Activated CD8-positive, alpha-beta T cell treated with anti-CD3 and anti-CD28 coated beads, Interleukin-2, amount 10 ng/mL, durations not matched to agents 7 days and 5 days (primary cell): ENCODE data around the gene ZNF304. TPM values are rescaled to one million over a fixed set of nuclear protein-coding genes. Genes with fewer than 3 reads are reported as not detected.

ENCODE experiments used
- ATAC-seq: fragments of 150-1000 bp; cut with Tn5 transposase; one replicate; pipeline ENCODE4 v1.10.0; 2021; ENCODE audit warnings: moderate library complexity
- CTCF ChIA-PET: fragments of 350-600 bp; sonication (Branson Sonifier 250); formaldehyde crosslinking; loops from one replicate; lab custom pipeline; 2021; ENCODE audit warnings: antibody characterized with exemption; lab: Charles Lee
- POLR2A ChIA-PET: fragments of 350-600 bp; sonication (Branson Sonifier 250); formaldehyde crosslinking; loops from one replicate; lab custom pipeline; 2021; ENCODE audit warnings: antibody characterized with exemption; lab: Charles Lee
- DNase-seq: peaks from one replicate; pipeline ENCODE4 v3.0.0-alpha.2; 2020
- H3K27ac Mint-ChIP-seq: one replicate; pipeline ENCODE4 v1.8.0; 2021; ENCODE audit warnings: mild to moderate bottlenecking, mixed read lengths
- H3K27me3 Mint-ChIP-seq: one replicate; pipeline ENCODE4 v1.8.0; 2021; ENCODE audit warnings: low read depth, mixed read lengths
- H3K36me3 Mint-ChIP-seq: one replicate; pipeline ENCODE4 v1.8.0; 2021; ENCODE audit warnings: low read depth, mixed read lengths
- H3K4me1 Mint-ChIP-seq: one replicate; pipeline ENCODE4 v1.8.0; 2021; ENCODE audit warnings: low read depth, mixed read lengths
- H3K4me3 Mint-ChIP-seq: one replicate; pipeline ENCODE4 v1.8.0; 2021; ENCODE audit warnings: mild to moderate bottlenecking, mixed read lengths
- H3K9me3 Mint-ChIP-seq: one replicate; pipeline ENCODE4 v1.8.0; 2022; ENCODE audit warnings: mixed read lengths; ENCODE audit not compliant: insufficient read depth
- total RNA-seq, 2 experiments: library from RNA; stranded (reverse); gene quantifications; one replicate each; pipeline ENCODE4 v1.2.3, GENCODE V29; 2021

Gene ZNF304
- total RNA-seq, 2 experiments from 2014 or later = 8.5 to 9.1 TPM

- Mint-ChIP-seq H3K27me3 (no peaks in the 10 kb centered on the region), H3K4me3 (peak within 1 kb of the TSS; percentile 89), H3K9me3 (peaks cover 41% of the 10 kb centered on the region), H3K36me3 (peaks cover 48% of the 10 kb centered on the region), H3K4me1 (peaks cover 44% of the 10 kb centered on the region), H3K27ac (peak within 1 kb of the TSS; percentile 95)
- CTCF ChIA-PET = interaction anchor here (0.7 to 1.8 kb wide), 3 partner anchors 20 to 154 kb away, joined by 3 to 6 read pairs (median 3); partner anchors contain the start of genes TRAPPC2B, ZNF17 and ZNF547
- peak; percentile 99 for ATAC-seq
- POLR2A ChIA-PET = interaction anchor here (0.6 to 1.7 kb wide), 7 partner anchors 13 to 1078 kb away, joined by 3 to 10 read pairs (median 4); partner anchors contain the start of genes TRAPPC2B, ZFP28, ZNF304 and ZNF547
- peak; percentile 98 for DNase-seq
Observed at GRCh38 chr19:57389730-57390598, 38.9 kb downstream of the ZNF304 start, which contains the start of gene ZNF548. Gene ZNF548 (plus strand): TSS chr19:57389854. CDS start chr19:57390100, 246 bp downstream.

- Mint-ChIP-seq H3K4me1 (peaks cover 29% of the 10 kb centered on the region), H3K27me3 (no peaks in the 10 kb centered on the region), H3K36me3 (peaks cover 87% of the 10 kb centered on the region), H3K27ac (no peak overlapping the region), H3K9me3 (peaks cover 38% of the 10 kb centered on the region), H3K4me3 (no peak overlapping the region)
- no peak for ATAC-seq
- no peak for DNase-seq
- ChIA-PET CTCF (no interaction called here), POLR2A (no interaction called here)
Observed at GRCh38 chr19:57395710-57396109, 44.6 kb downstream of the ZNF304 start.

GRCh38 chr19:57398868-57399267 is 47.8 kb downstream of the ZNF304 start:
- no peak overlapping the region for H3K27ac Mint-ChIP-seq
- DNase-seq (no peak), ATAC-seq (no peak)

GRCh38 chr19:57403737-57404563 is 52.9 kb downstream of the ZNF304 start:
- H3K4me1 Mint-ChIP-seq = peaks cover 5% of the 10 kb centered on the region
- no peaks in the 10 kb centered on the region for H3K27me3 Mint-ChIP-seq
- H3K27ac Mint-ChIP-seq = no peak overlapping the region
- POLR2A ChIA-PET = no interaction called here
- DNase-seq (no peak), ATAC-seq (no peak)
- H3K36me3 Mint-ChIP-seq = peaks cover 31% of the 10 kb centered on the region
- H3K4me3 Mint-ChIP-seq = no peak overlapping the region
- H3K9me3 Mint-ChIP-seq = peaks cover 11% of the 10 kb centered on the region
- CTCF ChIA-PET = no interaction called here

More at GRCh38 chr19:57398868-57399267, 47.8 kb downstream of the ZNF304 start:
- Mint-ChIP-seq H3K4me1 (peaks cover 9% of the 10 kb centered on the region), H3K36me3 (peaks cover 82% of the 10 kb centered on the region), H3K9me3 (peaks cover 33% of the 10 kb centered on the region), H3K4me3 (no peak overlapping the region), H3K27me3 (no peaks in the 10 kb centered on the region)
- ChIA-PET CTCF (no interaction called here), POLR2A (interaction anchor here (1.0 kb wide), 1 partner anchor 20 kb away, joined by 3 read pairs; no protein-coding TSS in a partner anchor)

GRCh38 chr19:57406516-57407123 is 55.5 kb downstream of the ZNF304 start:
- no peak overlapping the region for H3K27ac Mint-ChIP-seq
- ChIA-PET POLR2A (no interaction called here), CTCF (interaction anchor here (0.9 to 1.4 kb wide), 4 partner anchors 16 to 749 kb away, joined by 3 to 4 read pairs (median 3); no protein-coding TSS in a partner anchor)
- no peak overlapping the region for H3K4me3 Mint-ChIP-seq
- peaks cover 15% of the 10 kb centered on the region for H3K36me3 Mint-ChIP-seq
- DNase-seq (peak; percentile 77), ATAC-seq (no peak)
- no peaks in the 10 kb centered on the region for H3K27me3 Mint-ChIP-seq
- peaks cover 3% of the 10 kb centered on the region for H3K9me3 Mint-ChIP-seq
- H3K4me1 Mint-ChIP-seq = peaks cover 13% of the 10 kb centered on the region

Other genes starting within 250 kb of the ZNF304 start
- gene USP29, start 231.3 kb upstream of the ZNF304 start, total RNA-seq = not detected
- not detected for gene ZIM3, start 206.1 kb upstream of the ZNF304 start, total RNA-seq
- not detected for gene DUXA, start 183.8 kb upstream of the ZNF304 start, total RNA-seq
- gene ZNF264, start 159.8 kb upstream of the ZNF304 start, total RNA-seq = 10 to 100 TPM; 34.1 to 35.1 TPM
- gene AURKC, start 120.2 kb upstream of the ZNF304 start, total RNA-seq = 1 to 10 TPM in 1 of 2 experiments, under 1 TPM in 1; 0.94 to 1.3 TPM
- 1 to 10 TPM; 9.8 to 9.9 TPM for gene ZNF805, start 110.6 kb upstream of the ZNF304 start, total RNA-seq
- 10 to 100 TPM; 43.9 to 46.6 TPM for gene ZNF460, start 70.8 kb upstream of the ZNF304 start, total RNA-seq
- 1 to 10 TPM; 7.0 to 7.5 TPM for gene ZNF543, start 30.8 kb upstream of the ZNF304 start, total RNA-seq
- gene TRAPPC2B, start 12.3 kb downstream of the ZNF304 start, total RNA-seq = 1 to 10 TPM; 8.5 to 8.6 TPM
- 1 to 10 TPM; 4.2 to 4.4 TPM for gene ZNF547, start 12.3 kb downstream of the ZNF304 start, total RNA-seq
- gene ZNF548, start 38.6 kb downstream of the ZNF304 start, total RNA-seq = 10 to 100 TPM; 27.4 to 28.0 TPM
- 10 to 100 TPM; 11.6 to 12.2 TPM for gene ZNF17, start 59.9 kb downstream of the ZNF304 start, total RNA-seq
- 10 to 100 TPM; 13.7 to 19.6 TPM for gene ZNF749, start 84.1 kb downstream of the ZNF304 start, total RNA-seq
- under 1 TPM; 0.16 TPM for gene VN1R1, start 105.9 kb downstream of the ZNF304 start, total RNA-seq
- 1 to 10 TPM; 7.6 to 9.1 TPM for gene ZNF772, start 126.3 kb downstream of the ZNF304 start, total RNA-seq
- gene ZNF419, start 136.5 kb downstream of the ZNF304 start, total RNA-seq = 10 to 100 TPM; 10.0 to 10.9 TPM
- 1 to 10 TPM; 8.3 to 8.4 TPM for gene ZNF773, start 148.7 kb downstream of the ZNF304 start, total RNA-seq
- 1 to 10 TPM; 7.5 to 7.8 TPM for gene ZNF549, start 176.1 kb downstream of the ZNF304 start, total RNA-seq
- 10 to 100 TPM; 12.6 to 13.7 TPM for gene ZNF550, start 208.6 kb downstream of the ZNF304 start, total RNA-seq
- 1 to 10 TPM; 5.4 to 5.5 TPM for gene ZNF416, start 227.6 kb downstream of the ZNF304 start, total RNA-seq
- 10 to 100 TPM; 12.1 to 12.4 TPM for gene ZIK1, start 232.9 kb downstream of the ZNF304 start, total RNA-seq
- gene ZNF530, start 248.6 kb downstream of the ZNF304 start, total RNA-seq = 10 to 100 TPM; 10.7 to 10.8 TPM